A549 treated with ZK216348 at 1 μM for 4 hours (cell line): ENCODE data around the gene JAG1. TPM values are rescaled to one million over a fixed set of nuclear protein-coding genes. Genes with fewer than 3 reads are reported as not detected.

Source experiments
- total RNA-seq: library from RNA; stranded (reverse); fragments of 200-300 nt; extraction: Qiagen RNA extraction; gene quantifications from 5 replicates; pipeline ENCODE4 v1.2.3, GENCODE V29; 2022; ENCODE audit warnings: low read depth

Gene JAG1
- 29.6 to 43.4 TPM (median 41.1 TPM) in 5 replicates for total RNA-seq

GRCh38 chr20:10673842-10674683, at the start of gene JAG1:
Gene JAG1, minus strand, starts transcription at chr20:10673999. Its CDS starts 469 bp downstream, at chr20:10673530.

Other genes with a start within 250 kb of the JAG1 start
- gene MKKS, start 239.8 kb downstream of the JAG1 start, total RNA-seq = 16.0 to 21.3 TPM (median 19.8 TPM) in 5 replicates
- gene SLX4IP, start 238.7 kb downstream of the JAG1 start, total RNA-seq = 1.9 to 3.5 TPM (median 2.8 TPM) in 5 replicates